SK-N-SH treated with all-trans-retinoic acid at 6 μM for 48 hours (cell line): ENCODE results near the gene ARFGEF2.

Experiments
- BACH2 ChIP-seq: fragments of 250-450 bp; sonication (Bioruptor Pico); IDR thresholded peaks from 2 replicates; pipeline ENCODE4 v1.9.0; 2021; ENCODE audit warnings: mild to moderate bottlenecking, borderline replicate concordance
- GLIS3 ChIP-seq: fragments of 250-450 bp; sonication (Bioruptor Pico); IDR thresholded peaks from 2 replicates; pipeline ENCODE4 v1.5.0; 2020; ENCODE audit warnings: mild to moderate bottlenecking, moderate library complexity
- ISL1 ChIP-seq: fragments of 250-450 bp; sonication (Bioruptor Pico); IDR thresholded peaks from 2 replicates; pipeline ENCODE4 v2.1.2; 2022; ENCODE audit warnings: mild to moderate bottlenecking, moderate library complexity
- PATZ1 ChIP-seq: fragments of 250-450 bp; sonication (Bioruptor Pico); IDR thresholded peaks from 2 replicates; pipeline ENCODE4 v1.8.0; 2020; ENCODE audit warnings: mild to moderate bottlenecking, moderate library complexity, borderline replicate concordance
- POU6F1 ChIP-seq: fragments of 250-450 bp; sonication (Bioruptor Pico); IDR thresholded peaks from 2 replicates; pipeline ENCODE4 v1.8.0; 2021; ENCODE audit warnings: low read depth, mild to moderate bottlenecking, moderate library complexity, borderline replicate concordance
- RARB ChIP-seq: fragments of 250-450 bp; sonication (Bioruptor Pico); IDR thresholded peaks from 2 replicates; pipeline ENCODE4 v1.8.0; 2021; ENCODE audit warnings: mild to moderate bottlenecking, moderate library complexity
- TOX ChIP-seq: fragments of 250-450 bp; sonication (Bioruptor Pico); IDR thresholded peaks from 2 replicates; pipeline ENCODE4 v1.8.0; 2021; ENCODE audit warnings: mild to moderate bottlenecking, moderate library complexity, borderline replicate concordance
- ZC3H10 ChIP-seq: fragments of 250-450 bp; sonication (Bioruptor Pico); IDR thresholded peaks from 2 replicates; pipeline ENCODE4 v1.5.1; 2021; ENCODE audit warnings: mild to moderate bottlenecking, moderate library complexity
- ZFP3 ChIP-seq: fragments of 250-450 bp; sonication (Bioruptor Pico); IDR thresholded peaks from 2 replicates; pipeline ENCODE4 v1.5.0; 2020; ENCODE audit warnings: mild to moderate bottlenecking, moderate library complexity
- ZFP30 ChIP-seq: fragments of 450-650 bp; formaldehyde crosslinking; IDR thresholded peaks from 2 replicates; pipeline ENCODE4 v1.5.0; 2022; ENCODE audit warnings: mild to moderate bottlenecking, moderate library complexity
- ZNF565 ChIP-seq: fragments of 450-650 bp; formaldehyde crosslinking; conservative IDR thresholded peaks from 2 replicates; pipeline ENCODE4 v1.5.0; 2020; ENCODE audit warnings: low read depth, mild to moderate bottlenecking, moderate library complexity

GRCh38 chr20:48879612-48880245 is 41.8 kb upstream of the ARFGEF2 start:
- TF ChIP-seq ZFP30 (no peak), ZFP3 (no peak), ISL1 (CRISPR knock-in tag) (no peak), POU6F1 (no peak), PATZ1 (no peak), TOX (no peak), BACH2 (no peak), GLIS3 (CRISPR knock-in tag) (no peak), RARB (no peak), ZNF565 (CRISPR knock-in tag) (no peak), ZC3H10 (CRISPR knock-in tag) (no peak)
